CD4-positive, alpha-beta T cell treated with Interleukin-15 for 4 hours (primary cell): Measurements from ENCODE around the gene DENND1A.
"Not testable (repeated sequence)": the region's sequence is repeated elsewhere in the genome, so short reads cannot be mapped to it uniquely, and the experiment has no call there.

Experiments
- DNase-seq: peaks from one replicate; pipeline ENCODE4 v3.0.0-alpha.2; 2020; ENCODE audit warnings: low spot score

DENND1A gene

GRCh38 chr9:123929870-123930831, at the start of gene DENND1A:
Gene DENND1A, minus strand, starts transcription at chr9:123930126. Its CDS starts 221 bp downstream, at chr9:123929905.
- peak; percentile 89 for DNase-seq

GRCh38 chr9:123978981-123979380, 49.1 kb upstream of the DENND1A start:
- DNase-seq, result no peak

GRCh38 chr9:123976579-123976978, 46.7 kb upstream of the DENND1A start:
- not testable (repeated sequence) for DNase-seq

- no peak for DNase-seq
Observed at GRCh38 chr9:123975871-123976270, 45.9 kb upstream of the DENND1A start.

GRCh38 chr9:123974471-123974870, 44.5 kb upstream of the DENND1A start:
- DNase-seq, result no peak

GRCh38 chr9:123973590-123974223, 43.8 kb upstream of the DENND1A start:
- DNase-seq, result no peak

- DNase-seq, result no peak
Observed at GRCh38 chr9:123972618-123973017, 42.7 kb upstream of the DENND1A start.

- no peak for DNase-seq
Observed at GRCh38 chr9:123967323-123967722, 37.4 kb upstream of the DENND1A start.

GRCh38 chr9:123965801-123966686, 36.1 kb upstream of the DENND1A start:
- DNase-seq, result no peak

GRCh38 chr9:123964761-123965160, 34.8 kb upstream of the DENND1A start:
- no peak for DNase-seq

- DNase-seq, result no peak
Observed at GRCh38 chr9:123960965-123961364, 31.0 kb upstream of the DENND1A start.

- no peak for DNase-seq
Observed at GRCh38 chr9:123960366-123960765, 30.4 kb upstream of the DENND1A start.

GRCh38 chr9:123959787-123960186, 29.9 kb upstream of the DENND1A start:
- DNase-seq, result no peak

GRCh38 chr9:123957731-123958130, 27.8 kb upstream of the DENND1A start:
- no peak for DNase-seq

- DNase-seq, result no peak
Observed at GRCh38 chr9:123957168-123957721, 27.3 kb upstream of the DENND1A start.

GRCh38 chr9:123955637-123956036, 25.7 kb upstream of the DENND1A start:
- DNase-seq, result no peak

- no peak for DNase-seq
Observed at GRCh38 chr9:123954518-123955280, 24.8 kb upstream of the DENND1A start.

- DNase-seq, result no peak
Observed at GRCh38 chr9:123952641-123953495, 22.9 kb upstream of the DENND1A start.

GRCh38 chr9:123948286-123948685, 18.4 kb upstream of the DENND1A start:
- DNase-seq, result no peak

- no peak for DNase-seq
Observed at GRCh38 chr9:123947326-123947725, 17.4 kb upstream of the DENND1A start.
